Astrocyte of the cerebellum (primary cell): ENCODE data around the gene ATXN10.
"Not testable (repeated sequence)": the region's sequence is repeated elsewhere in the genome, so short reads cannot be mapped to it uniquely, and the experiment has no call there.

Experiments used
- DNase-seq: peaks from one replicate; pipeline ENCODE4 v3.0.0-alpha.2; 2011; ENCODE audit warnings: low read depth
- H3K4me3 ChIP-seq: 2 replicates; pipeline ENCODE4 v1.5.1; 2011; ENCODE audit warnings: mild to moderate bottlenecking, low read depth, low read length, moderate library complexity
- CTCF ChIP-seq: IDR thresholded peaks from 2 replicates; pipeline ENCODE4 v1.5.1; 2012; ENCODE audit warnings: low read length, low read depth, moderate library complexity, mild to moderate bottlenecking; ENCODE audit errors: missing control alignments
- in situ Hi-C: cut with HindIII; loops from 2 replicates; pipeline ENCODE4 v1.10.0; 2017; ENCODE audit warnings: low sequenced_read_pairs

Gene ATXN10

GRCh38 chr22:45671783-45672563, at the start of gene ATXN10:
TSS of gene ATXN10 (plus strand) at chr22:45671834. CDS start at chr22:45672064, 230 bp downstream.
- TF ChIP-seq CTCF, result no peak
- H3K4me3 ChIP-seq, result peak within 1 kb of the TSS; percentile 92
- in situ Hi-C loops, result no loop called here
- DNase-seq, result no peak

- DNase-seq, result no peak
- in situ Hi-C loops, result no loop called here
- no peak overlapping the region for H3K4me3 ChIP-seq
- no peak for TF ChIP-seq CTCF
Measured at GRCh38 chr22:45621836-45622600, 49.6 kb upstream of the ATXN10 start.

DNA sequence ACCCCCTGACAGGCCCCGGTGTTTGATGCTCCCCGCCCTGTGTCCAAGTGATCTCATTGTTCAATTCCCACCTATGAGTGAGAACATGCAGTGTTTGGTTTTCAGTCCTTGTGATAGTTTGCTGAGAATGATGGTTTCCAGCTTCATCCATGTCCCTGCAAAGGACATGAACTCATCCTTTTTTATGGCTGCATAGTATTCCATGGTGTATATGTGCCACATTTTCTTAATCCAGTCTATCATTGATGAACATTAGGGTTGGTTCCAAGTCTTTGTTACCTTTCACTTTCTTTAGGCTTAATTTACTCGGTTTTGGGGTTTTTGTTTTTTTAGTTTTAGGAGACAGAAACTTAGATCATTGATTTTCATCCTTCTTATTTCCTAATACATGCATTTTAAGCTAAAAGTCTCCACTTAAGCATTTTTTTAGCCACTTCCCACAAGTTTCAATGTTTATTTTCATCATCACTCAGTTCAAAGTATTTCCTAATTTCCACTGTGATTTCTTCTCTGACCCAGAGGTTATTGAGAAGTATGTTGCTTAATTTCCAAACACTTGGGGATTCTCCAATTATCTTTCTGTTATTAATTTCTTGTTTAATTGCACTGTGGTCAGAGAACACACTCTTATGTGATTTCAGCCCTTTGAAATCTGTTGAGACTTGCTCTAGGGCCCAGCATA, 48.0 kb upstream of the ATXN10 start:
- H3K4me3 ChIP-seq, result not testable (repeated sequence)

DNA sequence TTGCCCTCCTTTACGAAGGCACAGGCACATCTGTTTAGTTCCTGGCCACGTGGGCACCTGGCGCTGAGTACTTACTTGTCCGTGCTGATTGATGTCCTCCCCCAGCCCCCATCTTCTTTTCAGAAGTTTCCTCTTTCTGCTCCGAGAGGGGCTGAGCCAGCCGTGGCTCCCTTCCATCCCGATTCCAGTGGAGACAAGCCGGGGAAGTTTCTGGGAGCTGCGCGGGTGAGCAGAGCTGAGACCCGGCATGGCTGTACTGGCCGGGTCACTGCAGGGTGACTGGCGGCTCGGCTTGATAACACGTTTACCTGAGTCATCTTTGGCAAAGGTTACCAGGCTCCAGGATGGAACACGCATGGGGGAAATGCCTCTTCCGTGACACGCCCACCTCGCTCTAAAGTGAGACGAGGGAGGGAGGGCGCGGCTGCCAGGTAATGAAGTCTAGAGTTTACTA, 45.4 kb upstream of the ATXN10 start:
- in situ Hi-C loops, result no loop called here
- TF ChIP-seq CTCF, result no peak
- no peak overlapping the region for H3K4me3 ChIP-seq
- DNase-seq, result no peak

More for the DNA sequence above, 48.0 kb upstream of the ATXN10 start:
- in situ Hi-C loops, DNase-seq: not testable (repeated sequence)

GRCh38 chr22:45627489-45628233, 44.0 kb upstream of the ATXN10 start:
- DNase-seq, result no peak
- H3K4me3 ChIP-seq, result no peak overlapping the region
- TF ChIP-seq CTCF, result no peak
- in situ Hi-C loops, result no loop called here

- in situ Hi-C loops, result no loop called here
- DNase-seq, result no peak
- no peak overlapping the region for H3K4me3 ChIP-seq
- TF ChIP-seq CTCF, result no peak
Measured at GRCh38 chr22:45628515-45628914, 43.1 kb upstream of the ATXN10 start.
